Measurements from ENCODE around the gene MT1G.

Gene MT1G

DNA sequence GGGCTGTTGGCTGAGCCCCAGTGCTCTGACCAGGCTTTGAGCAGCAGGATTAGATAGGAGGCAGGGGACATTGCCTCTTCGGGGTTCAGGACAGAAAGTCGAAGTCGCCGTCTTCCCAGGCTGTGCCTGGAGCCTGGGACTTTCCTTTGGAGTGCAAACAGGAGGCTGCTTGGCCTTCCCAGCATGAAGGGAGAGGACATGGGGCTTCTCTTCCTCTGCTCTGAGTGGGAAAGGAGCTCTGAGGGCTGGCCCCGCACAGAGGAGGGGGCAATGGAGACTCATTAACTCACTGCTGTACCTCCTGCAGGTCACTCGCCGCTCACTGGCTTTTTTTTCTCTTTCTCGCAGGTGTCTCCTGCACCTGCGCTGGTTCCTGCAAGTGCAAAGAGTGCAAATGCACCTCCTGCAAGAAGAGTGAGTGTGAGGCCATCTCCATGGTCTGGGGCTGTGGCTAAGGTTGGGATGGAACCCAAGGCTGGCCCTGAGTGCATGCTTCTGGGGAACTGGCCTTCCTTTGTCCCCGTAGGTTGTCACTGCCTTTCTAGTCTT is 9.5 kb downstream of the MT1G start:
- H3K4me3 ChIP-seq (ENCODE audit: low read depth, low read length), result no peak overlapping the region
- TF ChIP-seq CTCF (IDR thresholded peaks at IDR 0.05; ENCODE audit: borderline replicate concordance, insufficient read depth, low read depth, low read length), result no peak

- TF ChIP-seq CTCF (IDR thresholded peaks at IDR 0.05; ENCODE audit: borderline replicate concordance, insufficient read depth, low read depth, low read length), result no peak
- no peak within 1 kb of the TSS for H3K4me3 ChIP-seq (ENCODE audit: low read depth, low read length)
These were observed 10.1 kb downstream of the MT1G start, which contains the start of gene MT1F for GRCh38 chr16:56657555-56658326. TSS of gene MT1F (plus strand) at chr16:56657959. CDS start at chr16:56658059, 100 bp downstream.

DNA sequence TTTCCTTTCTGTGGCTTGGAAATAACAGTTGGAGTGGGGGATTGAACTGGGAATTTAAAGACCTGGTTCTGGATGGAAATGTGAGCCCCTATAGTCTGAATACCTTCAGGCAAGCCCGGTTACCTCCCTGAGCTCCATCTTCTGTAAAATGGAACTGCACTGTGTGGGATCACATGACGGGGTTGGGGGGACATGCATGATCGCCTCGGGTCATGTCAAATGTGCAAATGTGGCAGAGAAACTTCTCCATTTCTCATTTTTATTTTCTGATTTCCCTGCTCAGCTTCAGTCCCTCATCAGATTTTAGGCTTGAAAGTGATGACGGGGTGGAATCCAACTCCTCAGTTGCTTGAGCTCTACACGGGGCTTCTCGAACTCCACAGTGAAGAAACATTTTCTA is 14.6 kb downstream of the MT1G start:
- TF ChIP-seq CTCF (IDR thresholded peaks at IDR 0.05; ENCODE audit: borderline replicate concordance, insufficient read depth, low read depth, low read length), result no peak
- no peak overlapping the region for H3K4me3 ChIP-seq (ENCODE audit: low read depth, low read length)

DNA sequence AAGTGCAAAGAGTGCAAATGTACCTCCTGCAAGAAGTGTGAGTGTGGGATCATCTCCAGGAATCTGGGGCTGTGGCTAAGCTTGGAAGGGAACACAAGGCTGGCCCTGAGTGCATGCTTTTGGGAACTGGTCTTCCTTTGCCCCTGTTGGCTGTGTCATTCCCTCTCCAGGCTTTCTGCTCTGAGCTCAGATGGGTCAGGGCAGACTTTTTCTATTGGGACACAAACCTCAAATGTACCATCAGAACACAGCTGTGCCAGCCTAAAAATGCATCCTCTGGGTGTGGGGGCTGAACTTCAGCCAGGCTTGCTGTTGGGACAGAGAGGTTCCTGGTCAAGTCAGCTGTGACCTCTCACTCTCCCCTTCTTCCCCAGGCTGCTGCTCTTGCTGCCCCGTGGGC is 15.3 kb downstream of the MT1G start:
- TF ChIP-seq CTCF (IDR thresholded peaks at IDR 0.05; ENCODE audit: borderline replicate concordance, insufficient read depth, low read depth, low read length), result no peak
- H3K4me3 ChIP-seq (ENCODE audit: low read depth, low read length), result no peak overlapping the region

GRCh38 chr16:56651586-56651985 is 16.3 kb downstream of the MT1G start, which contains the start of gene MT1B:
TSS of gene MT1B (plus strand) at chr16:56651886. CDS start at chr16:56651954, 68 bp downstream.
- no peak for TF ChIP-seq CTCF (IDR thresholded peaks at IDR 0.05; ENCODE audit: borderline replicate concordance, insufficient read depth, low read depth, low read length)

GRCh38 chr16:56649820-56650219 is 18.0 kb downstream of the MT1G start:
- no peak for TF ChIP-seq CTCF (IDR thresholded peaks at IDR 0.05; ENCODE audit: borderline replicate concordance, insufficient read depth, low read depth, low read length)

More at GRCh38 chr16:56651586-56651985, 16.3 kb downstream of the MT1G start, which contains the start of gene MT1B:
- H3K4me3 ChIP-seq (ENCODE audit: low read depth, low read length), result no peak within 1 kb of the TSS

DNA sequence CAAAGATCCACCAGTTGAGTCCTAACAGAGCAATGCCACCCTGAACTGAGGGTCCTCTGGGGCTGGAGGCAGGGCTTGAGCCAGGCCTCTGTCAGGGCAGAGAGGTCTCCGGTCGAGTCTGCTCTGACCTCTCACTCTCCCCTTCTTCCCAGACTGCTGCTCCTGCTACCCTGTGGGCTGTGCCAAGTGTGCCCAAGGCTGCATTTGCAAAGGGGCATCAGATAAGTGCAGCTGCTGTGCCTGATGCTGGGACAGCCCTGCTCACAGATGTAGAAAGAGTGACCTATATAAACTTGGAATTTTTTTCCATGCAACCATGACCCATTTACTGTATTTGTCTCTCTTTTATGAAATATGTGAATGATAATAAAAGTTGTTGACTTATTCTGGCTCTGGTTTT is 18.6 kb downstream of the MT1G start:
- no peak for TF ChIP-seq CTCF (IDR thresholded peaks at IDR 0.05; ENCODE audit: borderline replicate concordance, insufficient read depth, low read depth, low read length)
- no peak overlapping the region for H3K4me3 ChIP-seq (ENCODE audit: low read depth, low read length)

More at GRCh38 chr16:56649820-56650219, 18.0 kb downstream of the MT1G start:
- no peak overlapping the region for H3K4me3 ChIP-seq (ENCODE audit: low read depth, low read length)

Measured in GM12875 (cell line).